ENCODE data around the gene PLEKHS1. TPM values are rescaled to one million over a fixed set of nuclear protein-coding genes. Genes with fewer than 3 reads are reported as not detected.
A peak's percentile ranks its signal among the peaks of the same experiment; 100 is the strongest.

The PLEKHS1 gene
- polyA plus RNA-seq, 1 of the 3 experiments (the other 2 are of a cell fraction) = not detected

DNA sequence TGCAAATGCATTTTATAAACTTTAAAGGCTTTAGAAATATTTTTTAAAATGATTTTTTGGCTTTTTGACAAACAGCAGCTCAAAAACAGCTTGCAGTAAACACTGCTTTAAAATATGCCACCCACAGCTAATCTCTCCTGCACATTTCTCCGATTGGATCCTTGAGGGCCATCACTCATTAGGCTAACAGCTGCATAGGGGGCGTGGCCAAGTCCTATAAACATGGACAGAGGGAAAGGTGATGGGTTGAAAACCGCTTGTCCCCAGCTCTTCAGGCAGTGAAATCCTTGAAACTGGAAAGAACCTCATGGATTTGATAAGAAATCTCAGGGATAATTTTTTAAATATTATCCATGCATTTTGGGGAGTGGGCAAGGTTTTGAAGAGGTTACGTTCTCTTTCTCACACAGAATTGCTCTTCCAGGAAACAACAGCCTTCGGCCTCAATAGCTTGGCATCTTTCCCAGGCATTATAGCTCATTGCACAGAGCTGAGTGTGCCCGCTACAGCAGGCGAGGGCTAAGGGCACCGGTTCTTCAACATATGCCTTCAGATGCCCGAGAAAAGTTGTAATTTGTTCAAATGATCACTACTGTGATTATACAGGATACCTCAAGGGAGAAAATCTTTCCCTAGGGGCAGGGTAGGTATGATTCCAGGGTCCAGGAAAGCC, 1.7 kb downstream of the PLEKHS1 start:
- no peak for TF ChIP-seq POLR2AphosphoS5 (IDR thresholded peaks at IDR 0.05; ENCODE audit: low read depth, low read length)
- no peak for TF ChIP-seq EZH2phosphoT487 (IDR thresholded peaks at IDR 0.05; ENCODE audit: borderline replicate concordance, low read depth)
- no peak for TF ChIP-seq RFX5 (IDR thresholded peaks at IDR 0.05; ENCODE audit: low read length)
- TF ChIP-seq TCF12 (IDR thresholded peaks at IDR 0.05) = no peak
- TF ChIP-seq SIN3A (IDR thresholded peaks at IDR 0.05; ENCODE audit: borderline replicate concordance, low read depth, low read length) = no peak
- no peak for TF ChIP-seq RCOR1 (IDR thresholded peaks at IDR 0.05; ENCODE audit: low read length)
- TF ChIP-seq YY1 (IDR thresholded peaks at IDR 0.05; ENCODE audit: low read depth) = no peak
- TF ChIP-seq, protein P1, sequence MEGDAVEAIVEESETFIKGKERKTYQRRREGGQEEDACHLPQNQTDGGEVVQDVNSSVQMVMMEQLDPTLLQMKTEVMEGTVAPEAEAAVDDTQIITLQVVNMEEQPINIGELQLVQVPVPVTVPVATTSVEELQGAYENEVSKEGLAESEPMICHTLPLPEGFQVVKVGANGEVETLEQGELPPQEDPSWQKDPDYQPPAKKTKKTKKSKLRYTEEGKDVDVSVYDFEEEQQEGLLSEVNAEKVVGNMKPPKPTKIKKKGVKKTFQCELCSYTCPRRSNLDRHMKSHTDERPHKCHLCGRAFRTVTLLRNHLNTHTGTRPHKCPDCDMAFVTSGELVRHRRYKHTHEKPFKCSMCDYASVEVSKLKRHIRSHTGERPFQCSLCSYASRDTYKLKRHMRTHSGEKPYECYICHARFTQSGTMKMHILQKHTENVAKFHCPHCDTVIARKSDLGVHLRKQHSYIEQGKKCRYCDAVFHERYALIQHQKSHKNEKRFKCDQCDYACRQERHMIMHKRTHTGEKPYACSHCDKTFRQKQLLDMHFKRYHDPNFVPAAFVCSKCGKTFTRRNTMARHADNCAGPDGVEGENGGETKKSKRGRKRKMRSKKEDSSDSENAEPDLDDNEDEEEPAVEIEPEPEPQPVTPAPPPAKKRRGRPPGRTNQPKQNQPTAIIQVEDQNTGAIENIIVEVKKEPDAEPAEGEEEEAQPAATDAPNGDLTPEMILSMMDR (IDR thresholded peaks at IDR 0.05) = no peak
- TF ChIP-seq CHD2 (IDR thresholded peaks at IDR 0.05; ENCODE audit: low read length, partially characterized antibody) = no peak
- TF ChIP-seq FOXJ3 (CRISPR knock-in tag; IDR thresholded peaks at IDR 0.05) = no peak
- TF ChIP-seq, protein P2, sequence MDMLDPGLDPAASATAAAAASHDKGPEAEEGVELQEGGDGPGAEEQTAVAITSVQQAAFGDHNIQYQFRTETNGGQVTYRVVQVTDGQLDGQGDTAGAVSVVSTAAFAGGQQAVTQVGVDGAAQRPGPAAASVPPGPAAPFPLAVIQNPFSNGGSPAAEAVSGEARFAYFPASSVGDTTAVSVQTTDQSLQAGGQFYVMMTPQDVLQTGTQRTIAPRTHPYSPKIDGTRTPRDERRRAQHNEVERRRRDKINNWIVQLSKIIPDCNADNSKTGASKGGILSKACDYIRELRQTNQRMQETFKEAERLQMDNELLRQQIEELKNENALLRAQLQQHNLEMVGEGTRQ (IDR thresholded peaks at IDR 0.05; ENCODE audit: borderline replicate concordance, low read depth, low read length) = no peak
- 57% methylated on average over 9 of the region's 9 CpGs for WGBS (ENCODE audit: low lambda C conversion rate)
- H4K20me1 ChIP-seq (ENCODE audit: insufficient read depth) = no peaks in the 10 kb centered on the region
- ChIA-PET POLR2A (no interaction called here), CTCF (interaction anchor here (1.0 kb wide), 1 partner anchor 15 kb away, joined by 3 read pairs; no protein-coding TSS in a partner anchor)
- peak; percentile 40 for DNase-seq
- H3K4me1 ChIP-seq (ENCODE audit: control insufficient read depth in 1 of 2, insufficient read depth in 2 of 2, low read depth in 1 of 2, low read length in 1 of 2) = peaks cover 0 to 6% of the 10 kb centered on the region in 2 experiments; a peak in 1 of 4 replicates
- no peaks in the 10 kb centered on the region for H3K27me3 ChIP-seq (ENCODE audit: insufficient read depth)
- no peaks in the 10 kb centered on the region for H3K9me2 ChIP-seq
- no peak overlapping the region for H3K4me3 ChIP-seq (ENCODE audit: low read depth in 2 of 2, low read length in 1 of 2)
- no peaks in the 10 kb centered on the region for H3K79me2 ChIP-seq (ENCODE audit: insufficient read depth)
- no peaks in the 10 kb centered on the region for H3K9me3 ChIP-seq
- no peaks in the 10 kb centered on the region for H3F3A ChIP-seq (replicated peaks; ENCODE audit: insufficient read depth)
- H3K4me2 ChIP-seq = no peak overlapping the region
- no peaks in the 10 kb centered on the region for H3K36me3 ChIP-seq (replicated peaks in 1 of 2; ENCODE audit: control insufficient read depth in 1 of 2, insufficient read depth in 2 of 2, low read length in 1 of 2)
- H2AFZ ChIP-seq (ENCODE audit: low read depth) = 0 out of 2 replicates have a peak overlapping the region, but pooled peaks have one; percentile 35
- H3K9ac ChIP-seq = no peak overlapping the region
- H3K27ac ChIP-seq (ENCODE audit: low read depth in 2 of 2, low read length in 1 of 2) = no peak overlapping the region

DNA sequence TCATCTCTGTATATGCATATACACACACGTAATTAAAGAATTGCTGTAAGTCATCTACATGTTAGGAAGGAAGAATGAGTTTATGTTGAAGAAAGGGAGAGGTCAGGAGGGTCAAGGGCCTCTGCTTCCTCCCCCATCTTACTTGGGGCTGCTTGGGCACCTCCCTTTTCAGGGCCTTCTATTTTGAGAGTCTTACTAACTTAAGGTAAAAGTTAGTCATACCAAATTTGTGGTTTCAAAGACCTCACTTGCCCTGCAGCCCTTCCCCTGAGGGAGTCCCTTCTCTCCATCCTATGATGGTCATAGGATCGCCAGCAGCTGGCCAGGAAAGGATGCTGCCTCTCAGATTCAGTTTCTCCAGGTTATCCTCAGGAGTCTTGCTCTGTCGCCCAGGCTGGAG, 2.6 kb downstream of the PLEKHS1 start:
- 83% methylated on average over 2 of the region's 3 CpGs for WGBS (ENCODE audit: low lambda C conversion rate)
- Histone ChIP-seq H3F3A (replicated peaks; ENCODE audit: insufficient read depth) (no peaks in the 10 kb centered on the region), H3K27ac (ENCODE audit: low read depth in 2 of 2, low read length in 1 of 2) (no peak overlapping the region), H3K9ac (no peak overlapping the region), H3K36me3 (replicated peaks in 1 of 2; ENCODE audit: control insufficient read depth in 1 of 2, insufficient read depth in 2 of 2, low read length in 1 of 2) (no peaks in the 10 kb centered on the region), H3K4me2 (no peak overlapping the region), H4K20me1 (ENCODE audit: insufficient read depth) (no peaks in the 10 kb centered on the region), H3K4me3 (ENCODE audit: low read depth in 2 of 2, low read length in 1 of 2) (no peak overlapping the region), H3K79me2 (ENCODE audit: insufficient read depth) (no peaks in the 10 kb centered on the region), H3K9me2 (no peaks in the 10 kb centered on the region), H3K4me1 (ENCODE audit: control insufficient read depth in 1 of 2, insufficient read depth in 2 of 2, low read depth in 1 of 2, low read length in 1 of 2) (peaks cover 0 to 6% of the 10 kb centered on the region in 2 experiments; a peak in 1 of 4 replicates), H2AFZ (ENCODE audit: low read depth) (no peak overlapping the region), H3K9me3 (no peaks in the 10 kb centered on the region), H3K27me3 (ENCODE audit: insufficient read depth) (no peaks in the 10 kb centered on the region)
- ChIA-PET POLR2A (no interaction called here), CTCF (interaction anchor here (1.0 kb wide), 1 partner anchor 14 kb away, joined by 3 read pairs; no protein-coding TSS in a partner anchor)
- DNase-seq = no peak
- TF ChIP-seq, protein P2 (IDR thresholded peaks at IDR 0.05; ENCODE audit: borderline replicate concordance, low read depth, low read length) = no peak
- TF ChIP-seq RAD21 (IDR thresholded peaks at IDR 0.05; ENCODE audit: low read length) (no peak), RXRA (IDR thresholded peaks at IDR 0.05; ENCODE audit: borderline replicate concordance, low read depth) (no peak), FOSL2 (IDR thresholded peaks at IDR 0.05; ENCODE audit: borderline replicate concordance, low read depth) (no peak), SIN3A (IDR thresholded peaks at IDR 0.05; ENCODE audit: borderline replicate concordance, low read depth, low read length) (no peak)
- TF ChIP-seq, protein P3, sequence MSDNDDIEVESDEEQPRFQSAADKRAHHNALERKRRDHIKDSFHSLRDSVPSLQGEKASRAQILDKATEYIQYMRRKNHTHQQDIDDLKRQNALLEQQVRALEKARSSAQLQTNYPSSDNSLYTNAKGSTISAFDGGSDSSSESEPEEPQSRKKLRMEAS (IDR thresholded peaks at IDR 0.05; ENCODE audit: low read depth) = no peak
- TF ChIP-seq, protein P4, sequence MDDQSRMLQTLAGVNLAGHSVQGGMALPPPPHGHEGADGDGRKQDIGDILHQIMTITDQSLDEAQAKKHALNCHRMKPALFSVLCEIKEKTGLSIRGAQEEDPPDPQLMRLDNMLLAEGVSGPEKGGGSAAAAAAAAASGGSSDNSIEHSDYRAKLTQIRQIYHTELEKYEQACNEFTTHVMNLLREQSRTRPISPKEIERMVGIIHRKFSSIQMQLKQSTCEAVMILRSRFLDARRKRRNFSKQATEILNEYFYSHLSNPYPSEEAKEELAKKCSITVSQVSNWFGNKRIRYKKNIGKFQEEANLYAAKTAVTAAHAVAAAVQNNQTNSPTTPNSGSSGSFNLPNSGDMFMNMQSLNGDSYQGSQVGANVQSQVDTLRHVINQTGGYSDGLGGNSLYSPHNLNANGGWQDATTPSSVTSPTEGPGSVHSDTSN (IDR thresholded peaks at IDR 0.05) = no peak
- TF ChIP-seq, protein P5, sequence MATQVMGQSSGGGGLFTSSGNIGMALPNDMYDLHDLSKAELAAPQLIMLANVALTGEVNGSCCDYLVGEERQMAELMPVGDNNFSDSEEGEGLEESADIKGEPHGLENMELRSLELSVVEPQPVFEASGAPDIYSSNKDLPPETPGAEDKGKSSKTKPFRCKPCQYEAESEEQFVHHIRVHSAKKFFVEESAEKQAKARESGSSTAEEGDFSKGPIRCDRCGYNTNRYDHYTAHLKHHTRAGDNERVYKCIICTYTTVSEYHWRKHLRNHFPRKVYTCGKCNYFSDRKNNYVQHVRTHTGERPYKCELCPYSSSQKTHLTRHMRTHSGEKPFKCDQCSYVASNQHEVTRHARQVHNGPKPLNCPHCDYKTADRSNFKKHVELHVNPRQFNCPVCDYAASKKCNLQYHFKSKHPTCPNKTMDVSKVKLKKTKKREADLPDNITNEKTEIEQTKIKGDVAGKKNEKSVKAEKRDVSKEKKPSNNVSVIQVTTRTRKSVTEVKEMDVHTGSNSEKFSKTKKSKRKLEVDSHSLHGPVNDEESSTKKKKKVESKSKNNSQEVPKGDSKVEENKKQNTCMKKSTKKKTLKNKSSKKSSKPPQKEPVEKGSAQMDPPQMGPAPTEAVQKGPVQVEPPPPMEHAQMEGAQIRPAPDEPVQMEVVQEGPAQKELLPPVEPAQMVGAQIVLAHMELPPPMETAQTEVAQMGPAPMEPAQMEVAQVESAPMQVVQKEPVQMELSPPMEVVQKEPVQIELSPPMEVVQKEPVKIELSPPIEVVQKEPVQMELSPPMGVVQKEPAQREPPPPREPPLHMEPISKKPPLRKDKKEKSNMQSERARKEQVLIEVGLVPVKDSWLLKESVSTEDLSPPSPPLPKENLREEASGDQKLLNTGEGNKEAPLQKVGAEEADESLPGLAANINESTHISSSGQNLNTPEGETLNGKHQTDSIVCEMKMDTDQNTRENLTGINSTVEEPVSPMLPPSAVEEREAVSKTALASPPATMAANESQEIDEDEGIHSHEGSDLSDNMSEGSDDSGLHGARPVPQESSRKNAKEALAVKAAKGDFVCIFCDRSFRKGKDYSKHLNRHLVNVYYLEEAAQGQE (IDR thresholded peaks at IDR 0.05; ENCODE audit: low read depth, low read length) = no peak

Data from SK-N-SH (cell line).